GM10266 (cell line): ENCODE data around the gene ASL.
"Not testable (repeated sequence)": the region's sequence is repeated elsewhere in the genome, so short reads cannot be mapped to it uniquely, and the experiment has no call there.

Experiments
- DNase-seq: peaks from one replicate; pipeline ENCODE4 v3.0.0; 2012; ENCODE audit errors: extremely low spot score
- CTCF ChIP-seq: IDR thresholded peaks from 2 replicates; pipeline ENCODE4 v1.5.1; 2012; ENCODE audit warnings: mild to moderate bottlenecking, low read depth; ENCODE audit not compliant: control insufficient read depth, insufficient read depth; ENCODE audit errors: missing control alignments

ASL gene

GRCh38 chr7:66055321-66055956, 20.2 kb upstream of the ASL start:
- no peak for TF ChIP-seq CTCF
- DNase-seq, result no peak

GRCh38 chr7:66060796-66061195, 14.8 kb upstream of the ASL start:
- no peak for DNase-seq
- TF ChIP-seq CTCF, result no peak

- no peak for TF ChIP-seq CTCF
- DNase-seq, result no peak
Observed at GRCh38 chr7:66069732-66070131, 5.9 kb upstream of the ASL start.

GRCh38 chr7:66070222-66070621, 5.4 kb upstream of the ASL start:
- no peak for DNase-seq
- TF ChIP-seq CTCF, result no peak

- DNase-seq, result not testable (repeated sequence)
Observed at GRCh38 chr7:66072208-66072607, 3.4 kb upstream of the ASL start.

- TF ChIP-seq CTCF, result no peak
- DNase-seq, result no peak
Observed at GRCh38 chr7:66076462-66077329, 1.1 kb downstream of the ASL start.

GRCh38 chr7:66078067-66078466, 2.4 kb downstream of the ASL start:
- no peak for TF ChIP-seq CTCF
- DNase-seq, result no peak
